Measurements from ENCODE around the gene LEKR1.
"Not testable (repeated sequence)": the region's sequence is repeated elsewhere in the genome, so short reads cannot be mapped to it uniquely, and the experiment has no call there.

LEKR1 gene

GRCh38 chr3:156817646-156818272, 8.4 kb upstream of the LEKR1 start:
- Histone ChIP-seq H3K27me3 (ENCODE audit: control insufficient read depth in 2 of 2, insufficient read depth in 2 of 2, low read length in 2 of 2) (no peaks in the 10 kb centered on the region), H3K4me3 (ENCODE audit: low read length in 2 of 2) (peak overlapping the region; percentile 80 to 90), H3K36me3 (ENCODE audit: control insufficient read depth in 2 of 2, insufficient read depth in 2 of 2, low read length in 2 of 2) (no peaks in the 10 kb centered on the region), H3K4me1 (ENCODE audit: control insufficient read depth in 2 of 2, insufficient read depth in 2 of 2, low read length in 2 of 2) (peaks cover 19 to 28% of the 10 kb centered on the region in 2 donors), H3K9me3 (ENCODE audit: control insufficient read depth in 2 of 2, low read length in 2 of 2) (no peaks in the 10 kb centered on the region), H3K27ac (ENCODE audit: low read depth in 2 of 2, low read length in 2 of 2) (peak overlapping the region; percentile 90 to 91), H3K9ac (ENCODE audit: low read depth in 1 of 2, low read length in 2 of 2) (peak overlapping the region; percentile 89 to 90)

- H3K9ac ChIP-seq (ENCODE audit: low read depth in 1 of 2, low read length in 2 of 2) = peak overlapping the region in 1 of 2 donors; percentile 90
- no peak overlapping the region for H3K4me3 ChIP-seq (ENCODE audit: low read length in 2 of 2)
- no peaks in the 10 kb centered on the region for H3K36me3 ChIP-seq (ENCODE audit: control insufficient read depth in 2 of 2, insufficient read depth in 2 of 2, low read length in 2 of 2)
- H3K9me3 ChIP-seq (ENCODE audit: control insufficient read depth in 2 of 2, low read length in 2 of 2) = no peaks in the 10 kb centered on the region
- H3K27ac ChIP-seq (ENCODE audit: low read depth in 2 of 2, low read length in 2 of 2) = peak overlapping the region; percentile 90 to 91
- H3K27me3 ChIP-seq (ENCODE audit: control insufficient read depth in 2 of 2, insufficient read depth in 2 of 2, low read length in 2 of 2) = no peaks in the 10 kb centered on the region
- peaks cover 19 to 26% of the 10 kb centered on the region in 2 donors for H3K4me1 ChIP-seq (ENCODE audit: control insufficient read depth in 2 of 2, insufficient read depth in 2 of 2, low read length in 2 of 2)
Observed at GRCh38 chr3:156818273-156818651, 7.9 kb upstream of the LEKR1 start.

DNA sequence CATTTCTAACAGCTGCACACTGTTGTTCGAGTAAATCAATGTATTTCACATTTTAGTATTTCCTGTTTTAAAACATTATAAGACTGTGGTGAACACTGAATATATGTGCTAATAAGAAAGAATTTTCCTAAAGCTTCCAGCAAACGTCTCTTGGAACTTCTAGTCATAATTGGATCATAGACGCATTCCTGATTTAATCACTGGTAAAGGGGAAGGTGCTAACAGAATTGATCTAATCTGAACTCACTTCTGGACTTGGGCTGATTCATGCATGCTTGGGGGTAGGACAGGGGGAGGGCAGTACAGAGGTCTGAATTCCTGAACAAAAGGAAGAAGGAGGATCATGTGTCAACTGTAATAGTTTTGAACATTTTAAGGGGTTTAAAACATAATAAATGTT, 7.3 kb upstream of the LEKR1 start:
- H3K27ac ChIP-seq (ENCODE audit: low read depth in 2 of 2, low read length in 2 of 2) = no peak overlapping the region
- no peak overlapping the region for H3K4me3 ChIP-seq (ENCODE audit: low read length in 2 of 2)
- peaks cover 19 to 26% of the 10 kb centered on the region in 2 donors for H3K4me1 ChIP-seq (ENCODE audit: control insufficient read depth in 2 of 2, insufficient read depth in 2 of 2, low read length in 2 of 2)
- no peaks in the 10 kb centered on the region for H3K36me3 ChIP-seq (ENCODE audit: control insufficient read depth in 2 of 2, insufficient read depth in 2 of 2, low read length in 2 of 2)
- no peaks in the 10 kb centered on the region for H3K27me3 ChIP-seq (ENCODE audit: control insufficient read depth in 2 of 2, insufficient read depth in 2 of 2, low read length in 2 of 2)
- no peaks in the 10 kb centered on the region for H3K9me3 ChIP-seq (ENCODE audit: control insufficient read depth in 2 of 2, low read length in 2 of 2)
- no peak overlapping the region for H3K9ac ChIP-seq (ENCODE audit: low read depth in 1 of 2, low read length in 2 of 2)

DNA sequence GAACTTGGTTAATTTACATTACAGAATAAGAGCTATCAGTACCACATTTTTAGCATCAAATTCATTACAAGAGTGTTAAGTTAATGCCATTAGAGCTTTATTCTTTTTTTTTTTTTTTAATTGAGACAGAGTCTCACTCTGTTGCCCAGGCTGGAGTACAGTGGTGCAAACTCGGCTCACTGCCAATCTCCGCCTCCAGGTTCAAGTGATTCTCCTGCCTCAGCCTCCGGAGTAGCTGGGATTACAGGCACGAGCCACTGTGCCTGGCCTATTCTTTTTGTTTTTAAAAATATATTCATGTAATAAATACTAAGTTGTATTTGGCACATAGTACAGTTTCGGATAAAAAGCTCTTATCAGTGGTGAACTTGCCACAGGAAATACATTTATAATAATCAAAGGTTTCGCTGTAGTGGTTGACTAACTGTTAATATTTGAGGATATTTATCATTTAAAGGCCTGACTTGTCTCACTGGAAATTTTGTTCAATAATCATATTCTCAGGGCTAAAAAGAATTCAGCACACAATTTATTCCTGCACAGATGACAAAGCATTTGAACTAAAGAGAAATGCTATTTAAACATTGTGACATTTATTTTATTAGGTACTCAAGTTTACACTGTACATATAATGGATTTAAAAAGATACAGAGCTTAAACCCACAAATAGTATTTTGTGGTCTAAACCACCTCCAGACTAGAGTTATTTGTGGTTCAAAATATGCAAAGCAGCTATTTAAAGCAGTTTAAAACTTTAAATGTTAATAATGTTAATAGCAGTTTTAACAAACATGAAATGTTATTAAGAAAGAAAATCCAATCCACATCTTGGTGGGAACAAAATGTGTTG, 6.1 kb upstream of the LEKR1 start:
- H3K4me1 ChIP-seq (ENCODE audit: control insufficient read depth in 2 of 2, insufficient read depth in 2 of 2, low read length in 2 of 2) = peaks cover 23 to 29% of the 10 kb centered on the region in 2 donors
- H3K27ac ChIP-seq (ENCODE audit: low read depth in 2 of 2, low read length in 2 of 2) = no peak overlapping the region
- no peaks in the 10 kb centered on the region for H3K27me3 ChIP-seq (ENCODE audit: control insufficient read depth in 2 of 2, insufficient read depth in 2 of 2, low read length in 2 of 2)
- H3K9me3 ChIP-seq (ENCODE audit: control insufficient read depth in 2 of 2, low read length in 2 of 2) = no peaks in the 10 kb centered on the region
- no peak overlapping the region for H3K9ac ChIP-seq (ENCODE audit: low read depth in 1 of 2, low read length in 2 of 2)
- no peak overlapping the region for H3K4me3 ChIP-seq (ENCODE audit: low read length in 2 of 2)
- no peaks in the 10 kb centered on the region for H3K36me3 ChIP-seq (ENCODE audit: control insufficient read depth in 2 of 2, insufficient read depth in 2 of 2, low read length in 2 of 2)

DNA sequence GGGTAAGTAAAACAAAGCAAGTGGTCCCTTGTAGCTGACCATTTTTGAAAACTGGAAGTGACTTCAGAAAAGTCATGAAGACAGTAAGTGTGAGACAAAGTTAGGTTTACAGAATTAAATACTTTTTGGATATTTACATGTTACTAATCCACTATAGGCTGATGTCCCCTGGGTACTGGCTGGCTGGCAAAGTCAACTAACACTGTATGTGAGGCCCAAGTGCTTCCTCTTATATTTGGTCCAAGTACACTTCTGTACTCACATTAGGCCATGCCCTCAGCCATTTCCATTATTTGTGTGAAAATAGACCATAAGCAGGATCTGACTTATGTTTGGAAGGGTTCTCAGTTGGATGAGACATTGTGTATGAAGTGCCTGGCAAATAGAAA, 5.5 kb upstream of the LEKR1 start:
- H3K9ac ChIP-seq (ENCODE audit: low read depth in 1 of 2, low read length in 2 of 2) = no peak overlapping the region
- no peak overlapping the region for H3K4me3 ChIP-seq (ENCODE audit: low read length in 2 of 2)
- no peaks in the 10 kb centered on the region for H3K9me3 ChIP-seq (ENCODE audit: control insufficient read depth in 2 of 2, low read length in 2 of 2)
- no peaks in the 10 kb centered on the region for H3K27me3 ChIP-seq (ENCODE audit: control insufficient read depth in 2 of 2, insufficient read depth in 2 of 2, low read length in 2 of 2)
- no peak overlapping the region for H3K27ac ChIP-seq (ENCODE audit: low read depth in 2 of 2, low read length in 2 of 2)
- no peaks in the 10 kb centered on the region for H3K36me3 ChIP-seq (ENCODE audit: control insufficient read depth in 2 of 2, insufficient read depth in 2 of 2, low read length in 2 of 2)
- H3K4me1 ChIP-seq (ENCODE audit: control insufficient read depth in 2 of 2, insufficient read depth in 2 of 2, low read length in 2 of 2) = peaks cover 23 to 33% of the 10 kb centered on the region in 2 donors

DNA sequence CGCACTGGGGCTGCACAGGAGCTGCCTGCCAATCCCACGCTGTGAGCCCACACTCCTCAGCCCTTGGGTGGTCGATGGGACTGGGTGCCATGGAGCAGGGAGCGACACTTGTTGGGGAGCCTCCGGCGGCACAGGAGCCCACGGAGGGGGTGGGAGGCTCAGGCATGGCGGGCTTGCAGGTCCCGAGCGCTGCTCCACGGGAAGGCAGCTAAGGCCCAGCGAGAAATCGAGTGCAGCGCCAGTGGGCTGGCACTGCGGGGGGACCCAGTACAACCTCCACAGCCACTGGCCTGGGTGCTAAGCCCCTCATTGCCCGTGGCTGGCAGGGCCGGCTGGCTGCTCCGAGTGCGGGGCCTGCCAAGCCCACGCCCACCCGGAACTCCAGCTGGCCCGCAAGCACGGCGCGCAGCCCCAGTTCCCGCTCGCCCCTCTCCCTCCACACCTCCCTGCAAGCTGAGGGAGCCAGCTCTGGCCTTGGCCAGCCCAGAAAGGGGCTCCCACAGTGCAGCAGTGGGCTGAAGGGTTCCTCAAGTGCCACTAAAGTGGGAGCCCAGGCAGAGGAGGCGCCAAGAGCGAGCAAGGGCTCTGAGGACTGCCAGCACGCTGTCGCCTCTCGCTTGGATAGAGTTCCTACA, 3.4 kb upstream of the LEKR1 start:
- not testable (repeated sequence) for H3K27me3 ChIP-seq (ENCODE audit: control insufficient read depth in 2 of 2, insufficient read depth in 2 of 2, low read length in 2 of 2); H3K4me3 ChIP-seq (ENCODE audit: low read length in 2 of 2); H3K36me3 ChIP-seq (ENCODE audit: control insufficient read depth in 2 of 2, insufficient read depth in 2 of 2, low read length in 2 of 2); H3K9me3 ChIP-seq (ENCODE audit: control insufficient read depth in 2 of 2, low read length in 2 of 2); H3K9ac ChIP-seq (ENCODE audit: low read depth in 1 of 2, low read length in 2 of 2); H3K27ac ChIP-seq (ENCODE audit: low read depth in 2 of 2, low read length in 2 of 2)
- peaks cover 23 to 24% of the 10 kb centered on the region in 2 donors for H3K4me1 ChIP-seq (ENCODE audit: control insufficient read depth in 2 of 2, insufficient read depth in 2 of 2, low read length in 2 of 2)

DNA sequence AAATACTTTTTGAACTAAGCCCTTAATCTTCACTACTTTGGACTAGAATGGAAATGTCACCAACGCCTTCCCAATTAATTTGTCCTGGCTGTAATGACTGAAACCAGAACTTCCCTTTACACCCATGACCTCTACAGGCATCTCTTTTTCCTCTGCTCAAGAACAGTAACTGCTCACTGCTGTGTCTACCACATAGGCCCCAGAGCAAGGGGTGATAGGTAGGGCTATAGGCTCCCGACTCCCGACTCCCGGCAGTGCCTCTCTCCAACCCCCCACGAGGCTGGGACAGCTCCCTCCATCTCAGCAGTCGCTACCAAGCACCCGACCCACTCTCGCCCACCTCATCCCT, 384 bp upstream of the LEKR1 start:
- Histone ChIP-seq H3K4me1 (ENCODE audit: control insufficient read depth in 2 of 2, insufficient read depth in 2 of 2, low read length in 2 of 2) (peaks cover 14 to 15% of the 10 kb centered on the region in 2 donors), H3K9ac (ENCODE audit: low read depth in 1 of 2, low read length in 2 of 2) (peak overlapping the region; percentile 93 to 98), H3K9me3 (ENCODE audit: control insufficient read depth in 2 of 2, low read length in 2 of 2) (no peaks in the 10 kb centered on the region), H3K4me3 (ENCODE audit: low read length in 2 of 2) (peak overlapping the region; percentile 93 to 94), H3K27ac (ENCODE audit: low read depth in 2 of 2, low read length in 2 of 2) (peak overlapping the region; percentile 97 to 99), H3K27me3 (ENCODE audit: control insufficient read depth in 2 of 2, insufficient read depth in 2 of 2, low read length in 2 of 2) (no peaks in the 10 kb centered on the region), H3K36me3 (ENCODE audit: control insufficient read depth in 2 of 2, insufficient read depth in 2 of 2, low read length in 2 of 2) (no peaks in the 10 kb centered on the region)

- H3K36me3 ChIP-seq (ENCODE audit: control insufficient read depth in 2 of 2, insufficient read depth in 2 of 2, low read length in 2 of 2) = no peaks in the 10 kb centered on the region
- peak overlapping the region; percentile 93 to 94 for H3K4me3 ChIP-seq (ENCODE audit: low read length in 2 of 2)
- H3K4me1 ChIP-seq (ENCODE audit: control insufficient read depth in 2 of 2, insufficient read depth in 2 of 2, low read length in 2 of 2) = peaks cover 14 to 15% of the 10 kb centered on the region in 2 donors
- H3K27me3 ChIP-seq (ENCODE audit: control insufficient read depth in 2 of 2, insufficient read depth in 2 of 2, low read length in 2 of 2) = no peaks in the 10 kb centered on the region
- H3K9ac ChIP-seq (ENCODE audit: low read depth in 1 of 2, low read length in 2 of 2) = peak overlapping the region; percentile 93 to 98
- H3K9me3 ChIP-seq (ENCODE audit: control insufficient read depth in 2 of 2, low read length in 2 of 2) = no peaks in the 10 kb centered on the region
- H3K27ac ChIP-seq (ENCODE audit: low read depth in 2 of 2, low read length in 2 of 2) = peak overlapping the region; percentile 97 to 99
Observed at GRCh38 chr3:156826896-156827882, 1.0 kb downstream of the LEKR1 start.

- H3K9ac ChIP-seq (ENCODE audit: low read depth in 1 of 2, low read length in 2 of 2) = no peak overlapping the region
- no peaks in the 10 kb centered on the region for H3K36me3 ChIP-seq (ENCODE audit: control insufficient read depth in 2 of 2, insufficient read depth in 2 of 2, low read length in 2 of 2)
- H3K4me3 ChIP-seq (ENCODE audit: low read length in 2 of 2) = no peak overlapping the region
- H3K27ac ChIP-seq (ENCODE audit: low read depth in 2 of 2, low read length in 2 of 2) = no peak overlapping the region
- no peaks in the 10 kb centered on the region for H3K27me3 ChIP-seq (ENCODE audit: control insufficient read depth in 2 of 2, insufficient read depth in 2 of 2, low read length in 2 of 2)
- H3K9me3 ChIP-seq (ENCODE audit: control insufficient read depth in 2 of 2, low read length in 2 of 2) = no peaks in the 10 kb centered on the region
- peaks cover 6 to 11% of the 10 kb centered on the region in 2 donors for H3K4me1 ChIP-seq (ENCODE audit: control insufficient read depth in 2 of 2, insufficient read depth in 2 of 2, low read length in 2 of 2)
Observed at GRCh38 chr3:156831006-156831405, 4.9 kb downstream of the LEKR1 start.
